COLO829 (cell line): ENCODE data around the gene ERFE.

Experiments
- DNase-seq: peaks from one replicate; pipeline ENCODE4 v3.0.0; 2012; ENCODE audit warnings: low spot score

ERFE gene

GRCh38 chr2:238126775-238127164 lies 32.0 kb upstream of the ERFE start:
- no peak for DNase-seq

- no peak for DNase-seq
Observed at GRCh38 chr2:238127165-238128060, 31.4 kb upstream of the ERFE start.

GRCh38 chr2:238128061-238128440 lies 30.7 kb upstream of the ERFE start:
- no peak for DNase-seq

- no peak for DNase-seq
Observed at GRCh38 chr2:238128534-238129001, 30.2 kb upstream of the ERFE start.

- no peak for DNase-seq
Observed at GRCh38 chr2:238129166-238130010, 29.4 kb upstream of the ERFE start.

- DNase-seq = no peak
Observed at GRCh38 chr2:238130111-238130695, 28.6 kb upstream of the ERFE start.

- DNase-seq = no peak
Observed at GRCh38 chr2:238130696-238131628, 27.8 kb upstream of the ERFE start.

- DNase-seq = no peak
Observed at GRCh38 chr2:238131761-238132462, 26.9 kb upstream of the ERFE start.

GRCh38 chr2:238132463-238133450 lies 26.0 kb upstream of the ERFE start:
- DNase-seq = no peak

GRCh38 chr2:238133499-238134392 lies 25.0 kb upstream of the ERFE start:
- DNase-seq = no peak

- no peak for DNase-seq
Observed at GRCh38 chr2:238134393-238134785, 24.4 kb upstream of the ERFE start.

GRCh38 chr2:238135601-238136150 lies 23.1 kb upstream of the ERFE start:
- no peak for DNase-seq

- DNase-seq = no peak
Observed at GRCh38 chr2:238136820-238137537, 21.8 kb upstream of the ERFE start.

GRCh38 chr2:238137885-238138284 lies 20.9 kb upstream of the ERFE start:
- DNase-seq = no peak

GRCh38 chr2:238138331-238139195 lies 20.2 kb upstream of the ERFE start, which contains the start of gene KLHL30:
Gene KLHL30 (plus strand): TSS chr2:238138668. CDS start chr2:238140755, 2,087 bp downstream.
- no peak for DNase-seq
